GM21528 (cell line): ENCODE results near the gene DCAF16.
A peak's percentile ranks its signal among the peaks of the same experiment; 100 is the strongest.
"Not testable (repeated sequence)": the region's sequence is repeated elsewhere in the genome, so short reads cannot be mapped to it uniquely, and the experiment has no call there.

Experiments
- ATAC-seq: cut with Tn5 transposase; IDR thresholded peaks from one replicate; pipeline ENCODE4 v1.9.1; 2021; ENCODE audit warnings: mild to moderate bottlenecking, moderate library complexity; ENCODE audit not compliant: unreplicated experiment, low FRiP score

The DCAF16 gene

DNA sequence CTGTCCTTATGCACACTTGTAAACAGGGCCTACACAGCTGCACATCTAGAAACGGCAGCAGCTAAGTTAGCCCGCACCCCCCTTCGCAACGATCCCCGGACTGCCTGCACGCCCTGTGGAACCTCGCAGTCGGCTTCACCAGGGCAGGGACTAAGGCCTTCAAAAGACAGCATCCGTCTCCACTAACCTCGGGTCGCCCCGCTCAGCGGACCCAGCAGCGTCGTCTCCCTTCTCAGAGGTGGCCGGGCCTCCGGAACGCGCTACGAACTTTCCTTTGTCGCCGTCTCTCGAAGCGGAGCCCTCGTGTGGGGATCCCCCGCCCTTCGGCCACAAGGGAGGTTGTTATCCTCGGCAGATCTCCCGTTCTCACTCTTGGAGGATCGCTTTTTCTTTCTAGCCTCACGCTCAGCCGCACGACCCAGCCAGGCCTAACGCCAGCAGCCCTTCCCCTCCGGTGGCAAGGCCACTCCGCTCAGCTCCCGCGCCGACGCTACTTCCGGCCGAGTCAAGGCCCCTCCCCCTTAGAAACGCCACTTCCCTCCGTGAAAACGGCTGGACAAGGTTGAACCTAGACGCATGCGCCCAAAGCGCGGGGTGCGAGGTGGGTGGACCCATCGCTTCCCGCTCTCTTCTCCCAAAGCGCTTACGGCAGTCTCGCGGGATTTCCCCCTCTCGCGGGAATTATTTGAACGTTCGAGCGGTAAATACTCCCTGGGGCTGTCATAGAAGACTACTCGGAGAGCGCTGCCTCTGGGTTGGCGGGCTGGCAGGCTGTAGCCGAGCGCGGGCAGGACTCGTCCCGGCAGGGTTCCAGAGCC lies at the start of gene DCAF16, which contains the start of gene NCAPG:
DCAF16 (minus strand) TSS at position 498 of the 818 bp plus-strand sequence. CDS start 6,616 bp downstream, outside the sequence.
NCAPG (plus strand) TSS at position 720 of the 818 bp plus-strand sequence. CDS start 99 bp downstream, outside the sequence.
- ATAC-seq, result peak; percentile 94

DNA sequence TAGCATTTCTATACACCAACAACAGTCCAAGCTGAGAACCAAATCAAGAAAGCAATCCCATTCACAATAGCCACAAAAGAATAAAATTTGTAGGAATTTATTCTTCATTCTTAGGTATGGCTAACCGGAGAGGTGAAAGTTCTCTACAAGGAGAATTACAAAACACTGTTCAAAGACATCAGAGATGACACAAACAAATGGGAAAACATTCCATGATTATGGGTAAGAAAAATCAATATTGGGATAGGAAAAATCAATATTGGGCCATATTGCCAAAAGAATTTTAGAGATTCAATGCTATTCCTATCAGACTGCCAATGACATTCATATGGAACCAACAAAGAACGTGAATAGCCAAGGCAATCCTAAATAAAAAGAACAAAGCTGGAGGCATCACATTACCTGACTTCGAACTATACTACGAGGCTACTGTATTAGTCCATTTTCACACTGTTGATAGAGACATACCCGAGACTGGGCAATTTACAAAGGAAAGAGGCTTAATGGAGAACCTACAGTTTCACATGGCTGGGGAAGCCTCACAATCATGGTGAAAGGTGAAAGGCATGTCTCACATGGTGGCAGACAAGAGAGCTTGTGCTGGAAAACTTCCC lies 49.3 kb upstream of the DCAF16 start:
- ATAC-seq, result no peak

DNA sequence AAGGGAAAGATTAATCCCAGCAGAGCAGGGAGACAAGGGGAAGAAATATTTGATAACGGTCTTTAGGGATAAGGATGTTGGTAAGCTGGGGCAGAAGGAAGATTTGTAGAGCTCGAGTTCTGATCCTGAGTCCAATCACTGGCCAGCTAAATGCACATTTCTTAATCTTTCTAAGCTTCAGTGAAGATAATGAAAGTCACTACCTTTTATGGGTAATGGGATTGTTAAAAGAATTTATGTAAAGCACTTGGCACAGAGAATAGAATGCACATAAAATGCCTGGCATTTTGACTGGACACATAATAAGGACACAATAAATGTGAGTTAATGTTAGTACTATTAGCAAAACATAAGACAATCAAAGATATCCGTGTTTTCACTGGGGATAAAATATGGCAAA lies 43.5 kb upstream of the DCAF16 start:
- no peak for ATAC-seq

DNA sequence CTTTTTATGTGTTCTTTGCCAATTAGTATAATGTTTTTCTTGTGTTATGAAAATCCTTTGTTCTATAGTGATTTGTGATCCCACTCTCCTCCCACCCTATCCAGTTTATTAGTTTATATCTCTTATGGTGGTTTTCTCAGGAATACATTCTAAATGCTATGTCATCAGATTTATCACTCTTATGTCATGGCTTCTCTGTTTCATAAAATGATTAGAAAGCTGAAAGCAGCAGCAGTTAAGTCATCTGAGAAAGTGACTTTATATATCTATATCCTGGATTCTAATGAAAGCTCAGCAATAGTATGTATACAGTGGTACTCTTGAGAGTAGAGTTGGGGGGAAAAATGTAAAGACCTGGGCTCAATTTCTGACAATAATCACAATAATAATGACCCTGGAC lies 41.4 kb upstream of the DCAF16 start:
- no peak for ATAC-seq

DNA sequence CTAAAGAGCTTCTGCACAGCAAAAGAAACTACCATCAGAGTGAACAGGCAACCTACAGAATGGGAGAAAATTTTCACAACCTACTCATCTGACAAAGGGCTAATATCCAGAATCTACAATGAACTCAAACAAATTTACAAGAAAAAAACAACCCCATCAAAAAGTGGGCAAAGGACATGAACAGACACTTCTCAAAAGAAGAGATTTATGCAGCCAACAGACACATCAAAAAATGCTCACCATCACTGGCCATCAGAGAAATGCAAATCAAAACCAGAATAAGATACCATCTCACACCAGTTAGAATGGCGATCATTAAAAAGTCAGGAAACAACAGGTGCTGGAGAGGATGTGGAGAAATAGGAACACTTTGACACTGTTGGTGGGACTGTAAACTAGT lies 39.7 kb upstream of the DCAF16 start:
- not testable (repeated sequence) for ATAC-seq

DNA sequence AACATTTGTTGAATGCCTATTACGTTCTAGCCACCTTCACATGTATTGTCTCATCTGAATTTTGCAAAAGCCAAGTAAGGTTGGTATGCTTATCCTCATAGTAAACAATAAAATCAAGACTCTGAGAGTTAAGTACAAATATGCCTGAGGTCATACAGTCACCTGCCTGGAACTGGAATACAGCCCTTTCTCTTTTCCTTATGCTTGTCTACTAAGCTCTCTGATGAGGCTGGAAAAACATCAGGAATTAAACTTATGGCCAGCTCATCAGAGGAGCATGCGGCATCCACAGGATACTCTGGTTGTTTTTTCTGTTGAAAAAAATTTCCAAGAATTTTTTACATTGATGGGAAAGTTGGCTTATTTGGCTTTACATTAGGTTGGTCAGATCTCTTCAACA lies 35.7 kb upstream of the DCAF16 start:
- ATAC-seq, result no peak

DNA sequence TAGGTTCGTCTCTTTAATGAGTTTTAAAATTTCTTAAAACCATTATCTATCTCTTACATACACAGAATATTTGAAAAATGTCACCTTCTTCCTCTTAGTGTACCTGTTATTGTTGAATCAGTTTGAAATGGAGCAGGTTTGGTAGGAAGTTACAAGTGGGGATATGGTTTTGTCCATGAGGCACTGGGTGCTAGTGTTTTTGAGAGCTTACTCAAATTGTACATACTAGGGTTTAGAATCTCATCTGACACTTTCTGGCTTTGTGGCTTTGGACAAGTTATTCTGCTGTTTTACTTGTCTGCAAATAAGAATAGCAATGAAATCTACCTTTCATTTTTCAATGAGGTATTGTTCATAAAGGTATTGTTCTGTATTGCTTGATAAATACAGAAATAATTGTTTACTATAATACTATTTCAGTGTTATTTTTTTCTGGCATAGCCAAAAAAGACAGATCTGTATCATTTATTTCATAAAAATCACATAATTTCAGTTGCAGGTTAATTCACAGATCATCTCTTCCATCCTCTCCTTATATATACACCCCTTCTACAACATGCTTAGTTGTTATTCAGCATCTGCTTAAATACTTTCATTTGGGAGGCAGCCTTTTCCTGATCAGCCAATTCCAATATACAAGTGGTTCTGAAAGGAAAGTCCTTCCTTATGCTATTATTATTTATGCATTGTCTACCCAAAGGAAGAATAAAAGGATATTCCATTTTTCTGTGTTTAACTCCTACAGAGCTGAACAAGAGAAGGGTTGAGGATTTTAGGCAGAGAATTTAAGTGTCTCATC lies 13.5 kb upstream of the DCAF16 start:
- ATAC-seq, result no peak

DNA sequence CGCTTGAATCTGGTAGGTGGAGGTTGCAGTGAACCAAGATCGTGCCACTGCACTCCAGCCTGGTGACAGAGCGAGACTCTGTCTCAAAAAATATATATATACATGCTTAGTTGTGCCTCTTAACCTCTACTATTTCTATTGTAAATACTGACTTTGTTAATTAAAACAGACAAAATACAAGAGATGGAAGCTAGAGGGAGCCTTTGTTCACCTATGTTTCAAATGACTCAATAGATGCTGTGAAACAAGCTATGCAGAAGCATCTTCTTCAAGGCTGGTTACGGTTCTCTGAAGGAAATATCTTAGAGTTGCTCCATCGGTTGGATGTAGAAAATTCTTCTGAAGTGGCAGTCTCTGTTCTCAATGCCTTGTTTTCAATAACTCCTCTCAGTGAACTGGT lies 6.5 kb upstream of the DCAF16 start:
- ATAC-seq, result peak; percentile 64

DNA sequence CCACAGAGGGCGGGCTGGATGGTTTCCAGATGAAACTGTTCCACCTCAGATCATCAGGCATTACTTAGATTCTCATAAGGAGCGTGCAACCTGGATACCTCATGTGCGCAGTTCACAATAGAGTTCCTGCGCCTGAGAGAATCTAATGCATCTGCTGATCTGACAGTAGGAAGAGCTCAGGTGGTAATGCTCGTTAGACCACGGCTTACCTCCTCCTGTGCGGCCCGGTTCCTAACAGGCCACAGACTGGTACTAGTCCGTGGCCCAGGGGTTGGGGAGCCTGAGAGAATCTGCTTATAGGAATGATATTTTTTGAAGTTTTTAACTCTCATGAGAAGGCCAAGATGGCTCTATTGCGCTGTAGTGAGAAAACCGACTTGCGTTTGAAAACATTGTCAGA lies 5.6 kb upstream of the DCAF16 start:
- ATAC-seq, result no peak

DNA sequence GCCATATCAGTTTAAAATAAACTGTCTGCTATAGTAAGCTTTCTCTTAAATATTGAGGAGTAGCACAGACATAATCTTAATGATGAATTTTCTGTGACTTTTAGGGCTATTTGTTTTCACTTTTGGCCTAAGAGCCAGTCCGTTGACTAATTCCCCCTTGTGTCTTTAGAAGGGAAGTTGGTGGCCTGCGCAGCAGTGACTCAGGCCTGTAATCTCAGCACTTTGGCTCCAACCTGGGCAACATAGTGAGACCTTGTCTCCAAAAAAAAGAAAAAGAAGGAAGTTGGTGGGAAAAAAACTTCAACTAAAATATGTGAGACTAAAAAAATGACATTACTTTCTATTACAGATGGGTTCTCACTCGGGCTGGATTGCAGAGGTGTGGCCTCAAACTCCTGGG lies 3.6 kb upstream of the DCAF16 start:
- no peak for ATAC-seq

DNA sequence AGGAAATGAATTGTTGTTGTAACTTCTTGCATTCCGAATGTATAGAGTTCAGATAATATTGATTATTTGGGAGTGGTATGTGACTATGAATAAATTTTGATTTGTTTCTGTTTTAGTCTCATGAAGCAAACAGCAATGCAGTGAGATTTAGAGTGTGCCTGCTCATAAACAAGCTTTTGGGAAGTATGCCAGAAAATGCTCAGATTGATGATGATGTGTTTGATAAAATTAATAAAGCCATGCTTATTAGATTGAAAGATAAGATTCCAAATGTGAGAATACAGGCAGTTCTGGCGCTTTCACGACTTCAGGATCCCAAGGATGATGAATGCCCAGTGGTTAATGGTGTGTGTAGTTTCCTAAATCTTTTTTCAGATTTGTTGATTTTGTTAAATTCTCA lies 2.2 kb upstream of the DCAF16 start:
- no peak for ATAC-seq

DNA sequence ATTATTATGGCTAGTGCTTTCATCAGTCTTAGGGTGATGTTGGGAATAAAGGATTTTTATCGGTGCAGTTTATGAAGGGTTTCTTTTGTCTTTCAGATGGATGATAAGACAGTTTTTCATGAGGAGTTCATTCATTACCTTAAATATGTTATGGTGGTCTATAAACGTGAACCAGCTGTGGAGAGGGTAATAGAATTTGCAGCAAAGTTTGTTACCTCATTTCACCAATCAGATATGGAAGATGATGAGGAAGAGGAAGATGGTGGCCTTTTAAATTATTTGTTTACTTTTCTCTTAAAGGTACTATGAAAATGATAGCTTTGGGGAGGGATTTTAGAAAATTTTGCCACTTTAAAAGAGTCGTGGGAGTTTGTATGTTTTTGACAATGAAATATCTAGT lies 1.6 kb upstream of the DCAF16 start:
- ATAC-seq, result no peak

DNA sequence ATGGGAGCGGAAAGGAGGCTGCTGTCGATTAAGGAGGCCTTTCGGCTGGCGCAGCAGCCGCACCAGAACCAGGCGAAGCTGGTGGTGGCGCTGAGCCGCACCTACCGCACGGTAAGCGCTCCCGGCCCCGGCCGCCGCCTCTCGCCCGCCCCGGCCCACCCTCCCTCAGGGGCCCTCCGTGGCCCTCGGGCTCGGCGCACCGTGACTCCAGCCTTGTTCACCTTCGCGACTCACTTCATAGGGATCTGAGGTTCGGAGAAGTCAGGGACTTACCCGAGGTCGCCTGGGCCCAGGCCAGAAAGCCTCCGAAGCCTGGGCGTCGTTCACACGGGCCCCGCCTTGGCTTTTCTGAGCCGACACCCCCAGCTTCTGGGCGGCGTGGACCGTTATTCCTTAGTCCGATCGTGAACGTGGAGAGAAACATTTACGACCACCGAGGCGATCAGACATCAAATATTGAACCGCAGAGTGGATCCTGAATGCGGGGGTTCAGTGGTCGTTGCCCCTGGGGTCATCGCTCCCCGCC lies 584 bp upstream of the DCAF16 start:
- ATAC-seq, result peak; percentile 35

DNA sequence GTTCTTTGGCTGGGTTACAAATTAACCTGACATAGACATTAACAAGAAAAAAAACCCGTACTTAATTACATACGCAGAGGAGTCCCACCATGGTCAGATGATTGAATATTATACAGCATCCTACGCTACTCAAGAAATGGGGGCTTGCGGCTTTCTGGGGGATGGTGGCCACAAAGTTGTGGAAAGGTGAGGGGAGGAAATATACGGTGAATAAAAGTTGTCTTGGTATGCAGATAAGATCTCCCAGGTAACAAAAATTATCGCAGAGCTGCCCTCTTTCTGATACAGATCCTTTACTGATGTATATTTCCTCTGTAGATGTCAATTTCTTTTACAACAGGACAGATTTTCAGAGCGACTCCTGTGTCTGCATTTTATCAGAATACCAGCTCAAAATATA lies 890 bp downstream of the DCAF16 start:
- no peak for ATAC-seq

DNA sequence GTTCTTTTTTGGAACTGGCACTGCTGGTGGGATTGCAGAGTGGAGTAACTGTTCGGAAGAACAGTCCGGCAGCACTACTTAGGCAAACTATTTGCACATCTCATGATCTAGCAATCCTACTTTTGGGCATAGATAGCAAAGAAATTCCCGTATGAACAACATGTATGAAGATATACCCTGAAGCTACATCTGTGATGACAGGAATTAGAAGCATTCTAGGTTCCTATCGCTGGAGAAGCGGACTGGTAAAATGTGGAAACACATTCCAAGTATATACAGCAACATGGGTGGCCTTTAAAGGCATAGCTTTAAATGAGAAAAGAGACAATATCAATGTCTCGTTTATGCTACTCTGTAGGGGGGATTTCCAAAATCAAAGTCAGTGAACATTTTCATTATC lies 3.1 kb downstream of the DCAF16 start:
- no peak for ATAC-seq

DNA sequence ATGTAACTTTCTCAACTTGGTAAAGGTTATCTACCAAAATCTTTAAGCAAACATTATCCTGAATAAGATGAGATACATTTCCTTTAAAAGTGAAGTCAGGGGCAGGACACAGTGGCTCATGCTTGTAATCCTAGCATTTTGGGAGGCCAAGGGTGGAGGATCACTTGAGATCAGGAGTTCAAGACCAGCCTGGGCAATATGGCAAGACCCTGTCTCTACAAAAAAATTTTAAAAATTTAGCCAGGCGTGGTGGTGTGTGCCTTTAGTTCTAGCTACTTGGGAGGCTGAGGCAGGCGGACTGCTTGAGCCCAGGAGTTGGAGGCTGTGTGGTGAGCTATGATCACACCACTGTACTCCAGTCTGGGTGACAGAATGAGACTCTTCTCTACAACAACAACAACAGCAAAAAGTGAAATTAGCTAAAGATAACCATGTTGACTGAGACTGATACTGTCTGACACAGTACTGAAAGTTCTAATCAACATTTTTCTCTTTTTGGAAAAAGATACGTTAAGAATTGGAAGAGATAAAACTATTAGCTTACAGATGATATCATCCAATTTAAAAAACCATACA lies 4.9 kb downstream of the DCAF16 start:
- ATAC-seq, result no peak

DNA sequence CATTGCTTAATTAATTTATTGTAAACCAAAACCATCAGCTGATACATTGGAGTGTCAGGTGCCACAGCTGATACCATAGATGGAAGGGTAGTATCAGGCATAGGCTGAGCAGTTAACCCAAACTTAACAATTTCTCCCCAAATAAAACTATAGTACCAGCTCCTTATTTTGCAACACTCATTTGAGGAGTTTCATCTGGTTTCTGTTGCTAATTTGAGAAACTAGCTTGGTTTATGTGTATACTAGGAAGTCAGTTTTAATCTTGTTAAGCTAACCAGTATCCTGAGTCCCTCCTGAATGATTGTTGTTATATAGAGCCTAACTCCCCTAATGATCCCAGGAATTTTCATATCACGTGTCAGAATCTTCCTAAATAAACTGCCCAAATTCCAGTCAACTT lies 12.7 kb downstream of the DCAF16 start:
- ATAC-seq, result no peak

DNA sequence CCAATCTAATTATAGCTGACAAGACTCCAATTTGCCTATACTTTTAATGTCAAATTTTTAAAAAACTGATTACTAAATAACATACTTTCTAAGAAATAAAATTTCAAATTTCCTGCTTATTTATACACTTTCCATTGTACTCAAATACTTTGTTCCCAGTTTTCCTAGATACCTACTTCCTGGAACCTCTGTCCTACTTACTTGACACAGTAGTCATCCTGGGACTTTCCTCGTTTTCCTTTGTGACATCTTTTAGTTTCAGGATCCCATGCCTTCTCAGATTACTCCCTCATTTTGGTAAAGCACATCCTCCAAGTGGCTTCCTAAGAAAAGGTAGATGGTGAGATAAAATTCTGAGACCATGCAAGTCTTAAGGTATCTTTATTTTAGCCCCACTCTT lies 15.8 kb downstream of the DCAF16 start:
- ATAC-seq, result no peak

DNA sequence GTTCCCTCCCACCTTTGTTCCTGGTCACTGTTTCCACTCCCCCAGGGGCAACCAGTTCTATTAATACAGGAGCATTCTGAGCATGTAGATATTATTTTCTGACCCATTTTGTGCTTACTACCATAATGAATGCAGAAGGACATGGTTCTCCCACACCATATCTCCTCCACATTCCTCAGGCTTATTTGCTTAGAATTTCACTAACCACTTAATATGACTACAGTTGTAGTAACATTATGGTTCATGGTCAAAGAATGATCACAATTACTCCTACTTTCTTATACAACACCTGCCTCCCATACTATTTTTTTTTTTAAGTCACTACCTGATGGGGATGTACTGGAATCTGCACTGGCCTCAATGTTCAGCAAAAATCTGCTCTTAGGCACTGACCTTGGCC lies 21.6 kb downstream of the DCAF16 start:
- no peak for ATAC-seq

DNA sequence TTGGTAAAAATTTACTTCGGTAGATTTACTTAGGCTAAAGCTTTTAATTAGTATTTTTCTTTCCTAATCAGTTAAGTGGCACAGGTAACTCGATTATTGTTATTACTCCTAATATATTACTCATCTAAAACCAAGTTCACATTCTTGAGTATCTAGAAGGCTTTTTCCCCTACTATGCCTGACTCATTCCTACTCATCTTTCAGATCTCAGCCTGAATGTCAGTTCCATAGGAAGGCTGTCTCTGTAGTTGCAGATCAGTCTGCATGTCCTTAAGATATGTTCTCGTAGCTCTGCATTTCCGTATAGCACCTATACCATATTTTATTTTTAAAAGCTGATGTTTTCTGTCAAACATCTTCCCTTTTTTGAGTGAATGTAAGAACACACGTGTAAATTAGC lies 23.2 kb downstream of the DCAF16 start:
- ATAC-seq, result no peak

DNA sequence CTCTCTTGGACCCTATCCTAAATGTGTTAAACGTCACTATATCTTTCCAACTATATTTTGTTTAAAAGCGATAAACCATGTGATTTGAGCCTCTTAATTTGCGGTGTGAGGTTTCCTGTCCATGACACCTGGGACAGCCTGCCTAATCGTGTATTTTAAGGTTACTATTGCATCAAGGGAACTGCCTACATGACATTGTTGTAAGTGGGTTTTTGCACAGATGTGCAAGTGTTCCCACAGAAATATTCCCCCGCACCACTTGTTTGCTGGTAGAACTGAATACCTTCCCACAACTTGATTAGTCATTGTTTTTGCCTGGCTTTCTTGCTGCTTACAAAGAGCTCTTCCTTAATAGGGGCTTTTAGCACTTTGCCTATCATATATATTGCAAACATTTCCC lies 24.0 kb downstream of the DCAF16 start:
- no peak for ATAC-seq
